AG09309 (cell line): Measurements from ENCODE around the gene PPP2R1B.

Experiments
- DNase-seq: peaks from one replicate; pipeline ENCODE4 v3.0.0-alpha.2; 2010; ENCODE audit warnings: low read depth
- H3K4me3 ChIP-seq: 2 replicates; pipeline ENCODE4 v1.5.1; 2011; ENCODE audit warnings: mild to moderate bottlenecking, low read depth, low read length, moderate library complexity; ENCODE audit not compliant: control insufficient read depth
- CTCF ChIP-seq: IDR thresholded peaks from 2 replicates; pipeline ENCODE4 v1.5.1; 2011; ENCODE audit warnings: mild to moderate bottlenecking, low read depth, low read length, inconsistent platforms; ENCODE audit not compliant: insufficient read depth, control insufficient read depth; ENCODE audit errors: missing control alignments

The PPP2R1B gene

DNA sequence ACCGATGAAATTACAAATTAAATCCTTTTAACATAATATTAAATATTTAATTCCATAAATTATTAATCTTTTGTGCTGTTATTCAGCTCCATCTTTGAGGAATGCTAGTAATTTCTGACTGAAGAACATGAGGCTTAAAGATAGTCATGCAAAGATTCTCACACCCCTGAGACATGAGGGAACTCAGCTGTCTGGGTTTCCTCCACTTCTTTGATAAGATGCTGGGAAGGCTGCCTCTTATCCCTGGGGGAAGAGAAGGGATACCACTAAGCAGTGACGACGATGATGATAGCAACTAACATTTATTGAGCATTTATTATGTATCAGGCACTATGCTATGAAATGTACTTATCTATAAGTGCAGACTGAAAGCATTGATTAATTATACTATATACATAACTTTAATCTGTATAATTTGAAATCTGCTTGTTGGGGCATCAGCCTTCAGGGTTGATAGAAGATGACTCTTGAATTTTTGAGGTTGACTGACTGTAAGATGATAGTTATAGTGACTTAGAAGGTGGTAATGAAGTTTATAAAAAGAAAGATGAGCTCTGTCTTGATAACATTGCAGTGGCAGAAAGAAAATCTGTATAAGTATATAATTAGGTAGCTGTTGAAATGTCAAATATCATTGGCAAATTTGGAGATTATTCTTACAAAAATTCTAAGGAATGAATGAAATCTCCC is 85.6 kb downstream of the PPP2R1B start:
- H3K4me3 ChIP-seq = no peak overlapping the region
- no peak for TF ChIP-seq CTCF
- no peak for DNase-seq
